Fibroblast of lung (primary cell): ENCODE results near the gene HAGH. TPM values are rescaled to one million over a fixed set of nuclear protein-coding genes. Genes with fewer than 3 reads are reported as not detected.
A peak's percentile ranks its signal among the peaks of the same experiment; 100 is the strongest.

Experiments used
- DNase-seq, 2 donors: peaks; one replicate each; pipeline versions ENCODE4 v3.0.0 to v3.0.0-alpha.2; 2010; ENCODE audit warnings: low read depth in 2 of 2
- H2AFZ ChIP-seq: 2 replicates; pipeline ENCODE4 v1.5.1; 2012; ENCODE audit warnings: low read length, control low read depth, inconsistent platforms
- H3K27ac ChIP-seq: 2 replicates; pipeline ENCODE4 v1.5.1; 2011; ENCODE audit warnings: low read length, control low read depth; ENCODE audit not compliant: insufficient read depth
- H3K27me3 ChIP-seq: 2 replicates; pipeline ENCODE4 v1.5.1; 2011; ENCODE audit warnings: mild to moderate bottlenecking, low read length; ENCODE audit not compliant: control insufficient read depth, insufficient read depth
- H3K36me3 ChIP-seq: 2 replicates; pipeline ENCODE4 v1.5.1; 2011; ENCODE audit warnings: low read length; ENCODE audit not compliant: control insufficient read depth, insufficient read depth
- H3K4me1 ChIP-seq: 2 replicates; pipeline ENCODE4 v1.5.1; 2011; ENCODE audit warnings: low read length; ENCODE audit not compliant: control insufficient read depth, insufficient read depth; ENCODE audit errors: extremely low read depth
- H3K4me2 ChIP-seq: 2 replicates; pipeline ENCODE4 v1.5.1; 2011; ENCODE audit warnings: low read length, control low read depth; ENCODE audit not compliant: insufficient read depth; ENCODE audit errors: extremely low read depth
- H3K4me3 ChIP-seq, 4 experiments: fragments of 200-600 bp in 1 of 4; sonication (generic) in 1 of 4; replicated peaks in 1 of 4; 2 replicates each; pipeline ENCODE4 v1.5.1; 2011 to 2016; ENCODE audit warnings: low read length in 4 of 4, low read depth in 3 of 4, mild to moderate bottlenecking in 3 of 4, control low read depth in 2 of 4, inconsistent platforms in 1 of 4, mixed read lengths in 1 of 4; ENCODE audit not compliant: insufficient read depth in 1 of 4; ENCODE audit errors: control extremely low read depth in 1 of 4
- H3K79me2 ChIP-seq: 2 replicates; pipeline ENCODE4 v1.5.1; 2012; ENCODE audit warnings: mild to moderate bottlenecking, low read length, inconsistent platforms; ENCODE audit not compliant: control insufficient read depth, insufficient read depth
- H3K9ac ChIP-seq: 2 replicates; pipeline ENCODE4 v1.5.1; 2011; ENCODE audit warnings: mild to moderate bottlenecking, low read length, control low read depth; ENCODE audit not compliant: insufficient read depth
- H3K9me3 ChIP-seq: 2 replicates; pipeline ENCODE4 v1.5.1; 2012; ENCODE audit warnings: low read depth, low read length; ENCODE audit not compliant: control insufficient read depth, insufficient read depth
- H4K20me1 ChIP-seq: 2 replicates; pipeline ENCODE4 v1.5.1; 2011; ENCODE audit warnings: low read length; ENCODE audit not compliant: control insufficient read depth, insufficient read depth; ENCODE audit errors: extremely low read depth
- EZH2 ChIP-seq: IDR thresholded peaks from 2 replicates; pipeline ENCODE4 v1.5.1; 2012; ENCODE audit warnings: low read length, control low read depth, mild to moderate bottlenecking; ENCODE audit errors: missing control alignments
- polyA plus RNA-seq, 2 donors: library from polyadenylated mRNA; depleted of rRNA in 1 of 2; stranded (reverse) in 1 of 2; unstranded in 1 of 2; fragments of >200 nt; gene quantifications; 2 replicates each; pipeline ENCODE4 v1.2.1, GENCODE V29; 2011 to 2012; ENCODE audit warnings: missing spikeins in 1 of 2
- total RNA-seq: library from RNA; depleted of rRNA; stranded (reverse); fragments of >200 nt; gene quantifications from 2 replicates; pipeline ENCODE4 v1.2.1, GENCODE V29; 2014
- TF ChIP-seq, protein P1 (sequence below), 2 donors: IDR thresholded peaks in 1 of 2; conservative IDR thresholded peaks in 1 of 2; 1 replicate in 1 of 2; 2 replicates in 1 of 2; pipeline ENCODE4 v1.5.1; 2011 to 2012; ENCODE audit warnings: low read length in 2 of 2, control low read depth in 1 of 2, inconsistent platforms in 1 of 2, low read depth in 1 of 2, mild to moderate bottlenecking in 1 of 2

The HAGH gene
- total and polyA plus RNA-seq, 2 donors (not counting 1 experiment from before 2014, with no cell fraction given): 18.4 to 47.4 TPM

DNA sequence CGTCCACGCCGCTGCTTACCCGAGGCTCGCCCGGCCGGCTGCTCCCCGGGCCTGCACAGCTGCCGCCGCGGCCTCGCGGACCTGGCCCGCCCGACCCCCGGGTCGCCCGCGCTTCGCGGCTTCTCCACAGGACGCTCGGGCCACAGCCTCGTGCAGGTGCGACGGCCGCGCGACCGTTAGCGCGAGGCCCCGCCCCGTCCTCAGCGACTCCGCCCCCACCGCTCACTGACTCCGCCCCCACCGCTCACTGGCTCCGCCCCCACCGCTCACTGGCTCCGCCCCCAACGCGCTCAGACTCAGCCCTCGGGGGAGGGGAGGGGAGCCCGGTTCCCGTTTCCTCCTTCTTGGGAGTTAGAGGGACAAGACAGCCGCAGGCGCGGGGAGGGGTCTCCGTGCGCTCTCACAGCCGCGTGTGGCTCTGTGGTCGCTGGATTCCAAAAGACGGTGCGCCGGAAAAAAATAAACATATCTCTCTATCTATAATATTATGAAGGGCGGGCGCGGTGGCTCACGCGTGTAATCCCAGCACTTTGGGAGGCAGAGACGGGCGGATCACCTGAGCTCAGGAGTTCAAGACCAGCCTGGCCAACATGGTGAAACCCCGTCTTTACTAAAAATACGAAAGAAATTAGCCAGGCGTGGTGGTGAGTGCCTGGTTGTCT is 45.5 kb upstream of the HAGH start, which contains the start of gene MEIOB:
Gene MEIOB, minus strand, starts transcription at position 191 of the 662 bp plus-strand sequence. CDS start 3,989 bp downstream, outside the sequence.
- TF ChIP-seq, protein P1, sequence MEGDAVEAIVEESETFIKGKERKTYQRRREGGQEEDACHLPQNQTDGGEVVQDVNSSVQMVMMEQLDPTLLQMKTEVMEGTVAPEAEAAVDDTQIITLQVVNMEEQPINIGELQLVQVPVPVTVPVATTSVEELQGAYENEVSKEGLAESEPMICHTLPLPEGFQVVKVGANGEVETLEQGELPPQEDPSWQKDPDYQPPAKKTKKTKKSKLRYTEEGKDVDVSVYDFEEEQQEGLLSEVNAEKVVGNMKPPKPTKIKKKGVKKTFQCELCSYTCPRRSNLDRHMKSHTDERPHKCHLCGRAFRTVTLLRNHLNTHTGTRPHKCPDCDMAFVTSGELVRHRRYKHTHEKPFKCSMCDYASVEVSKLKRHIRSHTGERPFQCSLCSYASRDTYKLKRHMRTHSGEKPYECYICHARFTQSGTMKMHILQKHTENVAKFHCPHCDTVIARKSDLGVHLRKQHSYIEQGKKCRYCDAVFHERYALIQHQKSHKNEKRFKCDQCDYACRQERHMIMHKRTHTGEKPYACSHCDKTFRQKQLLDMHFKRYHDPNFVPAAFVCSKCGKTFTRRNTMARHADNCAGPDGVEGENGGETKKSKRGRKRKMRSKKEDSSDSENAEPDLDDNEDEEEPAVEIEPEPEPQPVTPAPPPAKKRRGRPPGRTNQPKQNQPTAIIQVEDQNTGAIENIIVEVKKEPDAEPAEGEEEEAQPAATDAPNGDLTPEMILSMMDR (conservative IDR thresholded peaks at IDR 0.05 in 1 of 2, IDR thresholded peaks at IDR 0.05 in 1 of 2; ENCODE audit: low read depth in 1 of 2, low read length in 2 of 2): no peak
- no peak for TF ChIP-seq EZH2
- H3K27ac ChIP-seq: no peak within 1 kb of the TSS
- H3K9ac ChIP-seq: no peak within 1 kb of the TSS
- H3K27me3 ChIP-seq: peaks cover 4% of the 10 kb centered on the region
- H3K4me2 ChIP-seq: no peak within 1 kb of the TSS
- H3K4me3 ChIP-seq: no peak within 1 kb of the TSS
- no peaks in the 10 kb centered on the region for H3K36me3 ChIP-seq
- no peaks in the 10 kb centered on the region for H4K20me1 ChIP-seq
- H2AFZ ChIP-seq: no peak within 1 kb of the TSS
- H3K4me1 ChIP-seq: peaks cover 3% of the 10 kb centered on the region
- no peaks in the 10 kb centered on the region for H3K79me2 ChIP-seq
- DNase-seq: no peak
- H3K9me3 ChIP-seq: no peaks in the 10 kb centered on the region

- Histone ChIP-seq H3K9ac (no peak overlapping the region), H4K20me1 (no peaks in the 10 kb centered on the region), H3K27me3 (peaks cover 2% of the 10 kb centered on the region), H3K9me3 (no peaks in the 10 kb centered on the region), H3K27ac (no peak overlapping the region), H3K4me2 (no peak overlapping the region), H3K79me2 (no peaks in the 10 kb centered on the region), H2AFZ (no peak overlapping the region), H3K4me3 (no peak overlapping the region), H3K4me1 (peaks cover 3% of the 10 kb centered on the region), H3K36me3 (no peaks in the 10 kb centered on the region)
- TF ChIP-seq EZH2: no peak
- TF ChIP-seq, protein P1 (conservative IDR thresholded peaks at IDR 0.05 in 1 of 2, IDR thresholded peaks at IDR 0.05 in 1 of 2; ENCODE audit: low read depth in 1 of 2, low read length in 2 of 2): no peak
- DNase-seq: peak; percentile 38 to 83
These were observed 43.9 kb upstream of the HAGH start for GRCh38 chr16:1870365-1871082.

GRCh38 chr16:1865902-1866690 is 39.5 kb upstream of the HAGH start:
- no peaks in the 10 kb centered on the region for H3K36me3 ChIP-seq
- TF ChIP-seq, protein P1 (conservative IDR thresholded peaks at IDR 0.05 in 1 of 2, IDR thresholded peaks at IDR 0.05 in 1 of 2; ENCODE audit: low read depth in 1 of 2, low read length in 2 of 2): no peak
- no peak for TF ChIP-seq EZH2
- no peaks in the 10 kb centered on the region for H3K79me2 ChIP-seq
- H3K4me2 ChIP-seq: no peak overlapping the region
- no peaks in the 10 kb centered on the region for H3K27me3 ChIP-seq
- H3K9me3 ChIP-seq: no peaks in the 10 kb centered on the region
- peaks cover 3% of the 10 kb centered on the region for H3K4me1 ChIP-seq
- H3K4me3 ChIP-seq: no peak overlapping the region
- no peak overlapping the region for H3K27ac ChIP-seq
- H2AFZ ChIP-seq: no peak overlapping the region
- no peak for DNase-seq
- no peak overlapping the region for H3K9ac ChIP-seq
- H4K20me1 ChIP-seq: no peaks in the 10 kb centered on the region
